GM12878 (cell line): ENCODE results near the gene SLC35C1. TPM values are rescaled to one million over a fixed set of nuclear protein-coding genes. Genes with fewer than 3 reads are reported as not detected.

ENCODE experiments used
- ATAC-seq: fragments of 200-7000 bp; cut with Tn5 transposase; 3 replicates; pipeline ENCODE4 v1.9.1; 2020; ENCODE audit warnings: mild to moderate bottlenecking, moderate library complexity
- BruUV-seq: library from RNA; stranded (reverse); fragments of 400-500 nt; replicated peaks from 2 replicates; lab custom pipeline; 2021; lab: Mats Ljungman, UMichigan
- CTCF ChIA-PET: fragments of 300-600 bp; sonication (Branson Sonifier 250); formaldehyde crosslinking; extraction: SDS; loops from one replicate; lab custom pipeline; 2021; ENCODE audit warnings: inconsistent platforms; lab: Yijun Ruan, JAX
- POLR2A ChIA-PET: fragments of 350-600 bp; formaldehyde crosslinking; extraction: SDS; loops from one replicate; lab custom pipeline; 2021; ENCODE audit warnings: inconsistent platforms; lab: Charles Lee
- RAD21 ChIA-PET: fragments of 300-600 bp; sonication (Branson Sonifier 250); formaldehyde crosslinking; loops from one replicate; lab custom pipeline; 2023; ENCODE audit warnings: antibody characterized with exemption; ENCODE audit not compliant: unreplicated experiment; lab: Charles Lee
- SMC1A ChIA-PET: fragments of 300-600 bp; sonication (Branson Sonifier 250); formaldehyde crosslinking; loops from one replicate; lab custom pipeline; 2023; ENCODE audit not compliant: unreplicated experiment, uncharacterized antibody; lab: Charles Lee
- DNase-seq: peaks from one replicate; pipeline ENCODE4 v3.0.0-alpha.2; 2011; ENCODE audit warnings: low read depth, low spot score
- FAIRE-seq: peaks from 3 replicates; lab custom pipeline; 2011; peaks lifted over from hg19 to GRCh38; lab: Jason Lieb, UNC
- H2AFZ ChIP-seq: 2 replicates; pipeline ENCODE4 v1.6.0; 2011; ENCODE audit warnings: low read depth, low read length, control low read depth; ENCODE audit not compliant: control insufficient read depth
- H3K27ac ChIP-seq: 2 replicates; pipeline ENCODE4 v1.5.1; 2011; ENCODE audit warnings: control low read depth; ENCODE audit not compliant: control insufficient read depth, insufficient read depth
- H3K27me3 ChIP-seq, 2 experiments: replicated peaks in 1 of 2; 2 replicates each; pipeline versions ENCODE4 v1.6.0 to v1.6.1; 2011; ENCODE audit warnings: low read length in 1 of 2; ENCODE audit not compliant: control insufficient read depth in 2 of 2, insufficient read depth in 2 of 2
- H3K36me3 ChIP-seq, 2 experiments: 2 replicates each; pipeline ENCODE4 v1.5.1; 2011; ENCODE audit warnings: low read length in 1 of 2; ENCODE audit not compliant: control insufficient read depth in 2 of 2, insufficient read depth in 2 of 2
- H3K4me1 ChIP-seq: 2 replicates; pipeline ENCODE4 v1.6.1; 2011; ENCODE audit warnings: mild to moderate bottlenecking, low read length, moderate library complexity, mixed read lengths; ENCODE audit not compliant: control insufficient read depth, insufficient read depth
- H3K4me2 ChIP-seq: 2 replicates; pipeline ENCODE4 v1.6.0; 2011; ENCODE audit warnings: control low read depth; ENCODE audit not compliant: control insufficient read depth, insufficient read depth
- H3K4me3 ChIP-seq: fragments of 200-600 bp; sonication (generic); 2 replicates; pipeline ENCODE4 v1.5.1; 2016
- H3K79me2 ChIP-seq: 2 replicates; pipeline ENCODE4 v1.6.0; 2011; ENCODE audit warnings: low read length; ENCODE audit not compliant: control insufficient read depth, insufficient read depth
- H3K9ac ChIP-seq: 2 replicates; pipeline ENCODE4 v1.8.0; 2011; ENCODE audit warnings: low read length, control low read depth, mixed read lengths; ENCODE audit not compliant: control insufficient read depth, insufficient read depth
- H3K9me3 ChIP-seq: replicated peaks from 3 replicates; pipeline ENCODE4 v1.5.1; 2011; ENCODE audit warnings: mild to moderate bottlenecking, low read length; ENCODE audit not compliant: control insufficient read depth, insufficient read depth
- H4K20me1 ChIP-seq: 2 replicates; pipeline ENCODE4 v1.6.0; 2011; ENCODE audit not compliant: control insufficient read depth, insufficient read depth
- ASH2L ChIP-seq: fragments of 300-600, 200-600 bp; sonication (generic); IDR thresholded peaks from 2 replicates; pipeline ENCODE4 v1.6.1; 2017; ENCODE audit warnings: low read depth, mild to moderate bottlenecking, borderline replicate concordance
- ATF7 ChIP-seq: fragments of 450-650 bp; IDR thresholded peaks from 2 replicates; pipeline ENCODE4 v1.6.1; 2016; ENCODE audit warnings: low read depth, mild to moderate bottlenecking
- BCL11A ChIP-seq: IDR thresholded peaks from 2 replicates; pipeline ENCODE4 v1.6.1; 2011; ENCODE audit warnings: low read depth, low read length
- BCL3 ChIP-seq: IDR thresholded peaks from 2 replicates; pipeline ENCODE4 v1.6.1; 2011; ENCODE audit warnings: borderline replicate concordance, low read depth, mild to moderate bottlenecking, moderate library complexity, low read length; ENCODE audit not compliant: insufficient read depth, poor library complexity, severe bottlenecking
- BMI1 ChIP-seq: fragments of 450-650 bp; IDR thresholded peaks from 2 replicates; pipeline ENCODE4 v1.6.1; 2016; ENCODE audit warnings: mild to moderate bottlenecking, moderate library complexity, borderline replicate concordance
- BRCA1 ChIP-seq: IDR thresholded peaks from 2 replicates; pipeline ENCODE4 v1.6.1; 2011; ENCODE audit warnings: low read depth, low read length, improper control_type of control experiment
- CEBPB ChIP-seq, 2 experiments: fragments of 150-350 bp in 1 of 2; IDR thresholded peaks; 2 replicates each; pipeline ENCODE4 v1.6.1; 2012 to 2014; ENCODE audit warnings: low read depth in 2 of 2, low read length in 2 of 2, borderline replicate concordance in 1 of 2, inconsistent platforms in 1 of 2
- DPF2 ChIP-seq: fragments of 450-650 bp; IDR thresholded peaks from 2 replicates; pipeline ENCODE4 v1.6.1; 2017; ENCODE audit warnings: mild to moderate bottlenecking
- ESRRA ChIP-seq: IDR thresholded peaks from 2 replicates; pipeline ENCODE4 v1.6.1; 2012; ENCODE audit warnings: mild to moderate bottlenecking, low read length, improper control_type of control experiment
- EZH2 ChIP-seq: IDR thresholded peaks from 2 replicates; pipeline ENCODE4 v1.6.1; 2012; ENCODE audit warnings: low read depth, mild to moderate bottlenecking, control low read depth, inconsistent platforms, low read length, borderline replicate concordance; ENCODE audit not compliant: control insufficient read depth
- FOXK2 ChIP-seq: fragments of 450-650 bp; IDR thresholded peaks from 2 replicates; pipeline ENCODE4 v1.6.1; 2017; ENCODE audit warnings: mild to moderate bottlenecking, moderate library complexity
- HCFC1 ChIP-seq: fragments of 150-350 bp; IDR thresholded peaks from 2 replicates; pipeline ENCODE4 v1.6.1; 2014; ENCODE audit warnings: low read length
- HDAC6 ChIP-seq: fragments of 200-600 bp; sonication (generic); IDR thresholded peaks from one replicate; pipeline ENCODE4 v1.8.0; 2017; ENCODE audit warnings: antibody characterized with exemption; ENCODE audit not compliant: unreplicated experiment
- IRF4 ChIP-seq: IDR thresholded peaks from 2 replicates; pipeline ENCODE4 v1.6.1; 2011; ENCODE audit warnings: low read depth, low read length
- JUNB ChIP-seq: IDR thresholded peaks from 2 replicates; pipeline ENCODE4 v1.6.1; 2016; ENCODE audit warnings: antibody characterized with exemption, mild to moderate bottlenecking
- LARP7 ChIP-seq: fragments of 450-650 bp; IDR thresholded peaks from 2 replicates; pipeline ENCODE4 v1.6.1; 2017; ENCODE audit warnings: mild to moderate bottlenecking
- MTA3 ChIP-seq: IDR thresholded peaks from 2 replicates; pipeline ENCODE4 v1.6.1; 2012; ENCODE audit warnings: low read length, inconsistent platforms, borderline replicate concordance
- PAX5 ChIP-seq: IDR thresholded peaks from 2 replicates; pipeline ENCODE4 v1.6.1; 2011; ENCODE audit warnings: low read depth, low read length, borderline replicate concordance
- POLR2AphosphoS2 ChIP-seq: IDR thresholded peaks from 2 replicates; pipeline ENCODE4 v1.6.1; 2011; ENCODE audit warnings: low read depth, mild to moderate bottlenecking, low read length, improper control_type of control experiment, moderate library complexity
- RB1 ChIP-seq: fragments of 450-650 bp; formaldehyde crosslinking; IDR thresholded peaks from 2 replicates; pipeline ENCODE4 v1.6.1; 2017; ENCODE audit warnings: mild to moderate bottlenecking, borderline replicate concordance
- SREBF1 ChIP-seq: IDR thresholded peaks from 2 replicates; pipeline ENCODE4 v1.6.1; 2012; ENCODE audit warnings: mild to moderate bottlenecking, low read length
- SRF ChIP-seq, 2 experiments: IDR thresholded peaks; 2 replicates each; pipeline ENCODE4 v1.6.1; 2011; ENCODE audit warnings: low read depth in 2 of 2, low read length in 2 of 2, mild to moderate bottlenecking in 1 of 2, moderate library complexity in 1 of 2
- SUZ12 ChIP-seq: fragments of 200-600 bp; sonication (generic); IDR thresholded peaks from one replicate; pipeline ENCODE4 v1.6.1; 2018; ENCODE audit warnings: antibody characterized with exemption, mild to moderate bottlenecking; ENCODE audit not compliant: unreplicated experiment
- ZBED1 ChIP-seq: IDR thresholded peaks from 2 replicates; pipeline ENCODE4 v1.6.1; 2016; ENCODE audit warnings: borderline replicate concordance
- ZNF207 ChIP-seq: fragments of 450-650 bp; IDR thresholded peaks from 2 replicates; pipeline ENCODE4 v1.6.1; 2014; ENCODE audit warnings: antibody characterized with exemption, mild to moderate bottlenecking, borderline replicate concordance
- ZNF274 ChIP-seq: IDR thresholded peaks from one replicate; pipeline ENCODE4 v1.8.0; 2011; ENCODE audit not compliant: insufficient read length, insufficient read depth
- WGBS: methylation state at CpG from one replicate; pipeline ENCODE4 v1.1.6; 2016; ENCODE audit warnings: low lambda C conversion rate; ENCODE audit not compliant: insufficient replicate concordance, insufficient coverage; ENCODE audit errors: missing lambda C conversion rate; 5-methylcytosine and 5-hydroxymethylcytosine counted together
- in situ Hi-C: fragments of 300-500 bp; cut with MboI; formaldehyde crosslinking; loops from 9 replicates; pipeline ENCODE4 v1.14.3; 2018; ENCODE audit warnings: mixed read lengths
- intact Hi-C: fragments of 100-400 bp; cut with micrococcal nuclease; formaldehyde crosslinking; loops from one replicate; pipeline ENCODE4 v1.14.2; 2022; ENCODE audit not compliant: unreplicated experiment
- polyA plus RNA-seq, 11 experiments: library from polyadenylated mRNA; depleted of rRNA in 4 of 11; unstranded in 6 of 11; stranded (reverse) in 5 of 11; fragments of >200 nt; fragmentation: Nextera tagmentation in 4 of 11; fragmentation: Illumina TruSeq in 1 of 11; extraction: Ambion mirVana in 4 of 11; extraction: Trizol in 1 of 11; gene quantifications; 1 replicate in 1 of 11; 2 replicates in 10 of 11; pipeline versions ENCODE4 v1.2.1 to v1.2.3, GENCODE V29; 2011 to 2016; ENCODE audit warnings: inconsistent platforms in 2 of 11, missing spikeins in 2 of 11, low read depth in 1 of 11
- total RNA-seq, 4 experiments: library from RNA; depleted of rRNA in 3 of 4; stranded (reverse); fragments of >200 nt in 3 of 4; fragmentation: Illumina TruSeq in 1 of 4; extraction: Trizol in 1 of 4; gene quantifications; 2 replicates each; pipeline versions ENCODE4 v1.2.1 to v1.2.3, GENCODE V29; 2013 to 2021

Gene SLC35C1
- total and polyA plus RNA-seq, 10 of the 15 experiments (the other 5 are each of a cell fraction or from before 2014, with no cell fraction given) = 0.55 to 9.7 (median 4.3) TPM

GRCh38 chr11:45786272-45786671, 18.7 kb upstream of the SLC35C1 start:
- DNase-seq = no peak

GRCh38 chr11:45788887-45789286, 16.1 kb upstream of the SLC35C1 start:
- POLR2A ChIA-PET = no interaction called here
- BruUV-seq = no TSS peak

More at GRCh38 chr11:45786272-45786671, 18.7 kb upstream of the SLC35C1 start:
- ChIA-PET SMC1A (interaction anchor here (0.8 kb wide), 1 partner anchor 15 kb away, joined by 3 read pairs; no protein-coding TSS in a partner anchor), POLR2A (no interaction called here), RAD21 (no interaction called here), CTCF (no interaction called here)
- Histone ChIP-seq H3K4me3 (no peak overlapping the region), H3K9me3 (no peaks in the 10 kb centered on the region), H3K79me2 (no peaks in the 10 kb centered on the region), H3K27ac (no peak overlapping the region), H3K4me2 (no peak overlapping the region), H3K9ac (no peak overlapping the region), H3K27me3 (no peaks in the 10 kb centered on the region), H3K36me3 (no peaks in the 10 kb centered on the region), H4K20me1 (no peaks in the 10 kb centered on the region), H3K4me1 (no peaks in the 10 kb centered on the region), H2AFZ (no peak overlapping the region)
- intact Hi-C loops = no loop called here
- no peak for FAIRE-seq
- TF ChIP-seq SRF (IDR thresholded peaks at IDR 0.05; ENCODE audit: low read depth in 2 of 2, low read length in 2 of 2) (no peak), BMI1 (no peak), RB1 (no peak), DPF2 (no peak), JUNB (no peak), BCL11A (no peak), EZH2 (no peak), LARP7 (no peak), ZBED1 (no peak), POLR2AphosphoS2 (no peak)
- no TSS peak for BruUV-seq
- in situ Hi-C loops = no loop called here
- 5% methylated on average over 2 of the region's 2 CpGs for WGBS
- ATAC-seq = no peak

More at GRCh38 chr11:45788887-45789286, 16.1 kb upstream of the SLC35C1 start:
- H3K4me2 ChIP-seq = no peak overlapping the region
- no peak overlapping the region for H3K27ac ChIP-seq
- CTCF ChIA-PET = no interaction called here
- no peaks in the 10 kb centered on the region for H3K4me1 ChIP-seq
- in situ Hi-C loops (no loop called here), intact Hi-C loops (no loop called here)
- RAD21 ChIA-PET = no interaction called here
- no peaks in the 10 kb centered on the region for H3K9me3 ChIP-seq
- SMC1A ChIA-PET = no interaction called here
- H3K9ac ChIP-seq = no peak overlapping the region
- TF ChIP-seq ZNF207 = no peak
- TF ChIP-seq FOXK2 = no peak
- no peak for TF ChIP-seq SUZ12
- TF ChIP-seq CEBPB (IDR thresholded peaks at IDR 0.05; ENCODE audit: borderline replicate concordance in 1 of 2, low read depth in 2 of 2, low read length in 2 of 2) = no peak
- TF ChIP-seq ASH2L = no peak
- no peak for TF ChIP-seq SREBF1
- TF ChIP-seq HCFC1 = no peak
- no peak for TF ChIP-seq ZNF274
- TF ChIP-seq ATF7 = no peak
- TF ChIP-seq PAX5 = no peak
- no peak for TF ChIP-seq MTA3
- no peak for TF ChIP-seq ESRRA
- no peak for TF ChIP-seq BCL3
- TF ChIP-seq IRF4 = no peak
- TF ChIP-seq BRCA1 = no peak
- TF ChIP-seq HDAC6 = no peak
- DNase-seq (no peak), ATAC-seq (no peak), FAIRE-seq (no peak)
- no peak overlapping the region for H2AFZ ChIP-seq
- no peaks in the 10 kb centered on the region for H3K36me3 ChIP-seq
- no peaks in the 10 kb centered on the region for H3K79me2 ChIP-seq
- 15% methylated on average over 3 of the region's 3 CpGs for WGBS
- H3K27me3 ChIP-seq = no peaks in the 10 kb centered on the region
- H4K20me1 ChIP-seq = no peaks in the 10 kb centered on the region
- H3K4me3 ChIP-seq = no peak overlapping the region
